ENCODE results near the gene TSC2.
"Not testable (repeated sequence)": the region's sequence is repeated elsewhere in the genome, so short reads cannot be mapped to it uniquely, and the experiment has no call there.

TSC2 gene

GRCh38 chr16:2114885-2115590 is 67.3 kb downstream of the TSC2 start:
- CTCF ChIA-PET; H3K4me3 ChIP-seq (ENCODE audit: low read depth, low read length): not testable (repeated sequence)

DNA sequence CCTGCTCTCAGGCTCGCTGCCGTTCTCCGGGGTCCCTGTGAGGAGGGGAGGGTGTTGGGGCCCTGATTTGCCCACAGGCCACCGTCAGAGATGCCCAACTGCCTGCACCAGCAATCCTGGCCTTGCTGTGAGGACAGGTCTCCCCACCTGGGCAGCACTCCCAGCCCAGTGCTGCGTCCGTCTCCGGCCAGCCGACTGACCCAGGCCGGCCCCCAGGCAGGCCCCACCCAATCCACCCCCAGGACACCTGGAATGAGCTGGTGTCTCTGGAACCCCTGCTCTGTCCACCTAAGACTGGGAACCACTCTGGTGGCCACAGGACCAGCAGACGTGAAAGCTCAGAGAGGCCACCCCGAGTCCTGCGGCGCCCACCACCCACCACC is 67.8 kb downstream of the TSC2 start:
- POLR2A ChIA-PET, result no interaction called here
- CTCF ChIA-PET, result no interaction called here
- no peak overlapping the region for H3K4me3 ChIP-seq (ENCODE audit: low read depth, low read length)
- DNase-seq (ENCODE audit: low read depth, low spot score), result no peak
- no peak for TF ChIP-seq CTCF (IDR thresholded peaks at IDR 0.05; ENCODE audit: insufficient read depth, low read length, missing control alignments)

More at GRCh38 chr16:2114885-2115590, 67.3 kb downstream of the TSC2 start:
- POLR2A ChIA-PET; DNase-seq (ENCODE audit: low read depth, low spot score): not testable (repeated sequence)

GRCh38 chr16:2116428-2116827 is 68.6 kb downstream of the TSC2 start:
- H3K4me3 ChIP-seq (ENCODE audit: low read depth, low read length); DNase-seq (ENCODE audit: low read depth, low spot score); POLR2A ChIA-PET; CTCF ChIA-PET: not testable (repeated sequence)

DNA sequence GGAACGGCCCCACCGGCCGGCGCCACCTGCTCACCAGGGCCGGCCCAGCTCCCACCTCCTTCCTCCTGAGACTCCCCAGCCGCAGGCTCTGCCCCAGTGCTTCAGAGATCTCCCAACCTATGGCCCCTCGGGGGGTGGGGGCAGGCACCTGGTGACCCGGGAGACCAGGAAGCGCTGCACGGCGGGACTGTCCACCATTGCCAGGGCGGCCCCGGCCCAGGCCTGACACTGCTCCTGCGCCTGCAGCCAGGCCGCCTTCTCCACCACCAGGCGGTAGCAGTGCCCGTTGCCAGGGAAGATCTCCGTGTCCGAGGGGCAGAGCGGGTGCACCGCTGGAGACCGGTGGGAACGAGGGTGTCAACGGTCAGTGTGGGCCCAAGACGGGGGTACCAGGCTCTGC is 69.6 kb downstream of the TSC2 start:
- POLR2A ChIA-PET; DNase-seq (ENCODE audit: low read depth, low spot score); H3K4me3 ChIP-seq (ENCODE audit: low read depth, low read length); CTCF ChIA-PET: not testable (repeated sequence)

DNA sequence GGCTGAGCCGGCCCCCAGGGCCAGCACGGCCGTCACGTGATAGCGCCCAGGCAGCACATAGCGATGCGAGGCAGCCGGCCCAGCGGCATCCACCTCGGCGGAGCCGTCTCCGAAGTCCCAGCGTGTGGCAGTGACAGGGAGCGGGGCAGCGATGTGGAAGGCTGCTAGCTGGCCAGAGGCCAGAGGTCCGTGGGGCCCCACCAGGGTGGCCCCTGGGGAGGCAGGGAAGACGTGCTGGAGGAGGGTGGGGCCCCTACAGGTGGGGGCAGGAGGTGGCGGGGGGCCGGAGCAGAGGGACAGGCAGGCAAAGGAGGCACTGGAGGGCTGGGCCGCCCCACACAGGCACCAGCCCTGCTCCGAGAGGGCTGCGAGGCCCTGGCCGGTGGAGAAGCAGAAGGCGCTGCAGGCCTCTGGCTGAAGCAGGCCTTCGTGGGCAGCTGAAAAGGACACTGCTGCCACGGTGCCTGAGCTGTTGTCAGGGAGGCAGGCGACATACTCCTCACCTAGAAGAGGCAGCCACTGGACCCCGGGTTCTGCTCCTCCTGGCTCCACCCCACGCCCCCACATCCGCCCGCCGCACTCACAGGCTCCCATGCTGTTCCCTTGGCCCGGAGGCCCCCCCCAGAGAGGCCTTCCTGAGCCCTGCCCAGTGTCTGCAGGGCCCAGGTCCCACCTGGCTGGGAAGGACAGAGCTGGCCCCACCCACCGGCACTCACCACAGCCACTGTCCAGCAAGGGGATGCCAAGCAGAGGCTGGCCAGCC is 70.4 kb downstream of the TSC2 start:
- POLR2A ChIA-PET; DNase-seq (ENCODE audit: low read depth, low spot score): not testable (repeated sequence)

GRCh38 chr16:2121325-2121724 is 73.5 kb downstream of the TSC2 start:
- CTCF ChIA-PET, result interaction anchor here (1.5 to 2.9 kb wide), 2 partner anchors 19 to 24 kb away, joined by 3 to 16 read pairs; no protein-coding TSS in a partner anchor
- not testable (repeated sequence) for DNase-seq (ENCODE audit: low read depth, low spot score)
- TF ChIP-seq CTCF (IDR thresholded peaks at IDR 0.05; ENCODE audit: insufficient read depth, low read length, missing control alignments), result peak; percentile 19

More for the DNA sequence above, 70.4 kb downstream of the TSC2 start:
- H3K4me3 ChIP-seq (ENCODE audit: low read depth, low read length); CTCF ChIA-PET: not testable (repeated sequence)

DNA sequence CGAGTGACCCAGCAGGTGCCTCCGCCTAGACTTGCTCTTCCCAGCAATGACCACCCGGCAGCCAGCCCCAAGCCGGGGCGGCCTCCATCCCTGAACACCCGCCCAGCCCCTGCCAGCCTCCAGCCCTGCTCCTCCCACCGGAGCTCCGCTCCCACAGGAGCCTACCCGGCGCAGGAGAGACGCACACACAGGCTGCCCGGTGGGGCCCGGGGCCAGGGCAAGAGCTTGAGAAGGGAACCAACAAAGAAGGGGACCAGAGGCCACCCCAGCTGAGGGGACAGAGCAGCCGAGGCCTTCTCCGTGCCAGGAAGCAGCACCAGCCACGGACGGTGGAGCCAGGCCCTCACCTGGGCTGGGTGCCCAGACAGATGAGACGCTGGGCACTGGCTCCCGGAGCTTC is 74.1 kb downstream of the TSC2 start:
- H3K4me3 ChIP-seq (ENCODE audit: low read depth, low read length), result no peak overlapping the region
- no peak for DNase-seq (ENCODE audit: low read depth, low spot score)
- ChIA-PET POLR2A (interaction anchor here (2.0 kb wide), 1 partner anchor 33 kb away, joined by 6 read pairs; the partner anchor contains the start of gene TRAF7), CTCF (interaction anchor here (0.5 to 2.9 kb wide), 3 partner anchors 18 to 131 kb away, joined by 3 to 16 read pairs (median 4); no protein-coding TSS in a partner anchor)
- TF ChIP-seq CTCF (IDR thresholded peaks at IDR 0.05; ENCODE audit: insufficient read depth, low read length, missing control alignments), result no peak

More at GRCh38 chr16:2121325-2121724, 73.5 kb downstream of the TSC2 start:
- POLR2A ChIA-PET, result interaction anchor here (2.0 kb wide), 1 partner anchor 34 kb away, joined by 6 read pairs; the partner anchor contains the start of gene TRAF7
- H3K4me3 ChIP-seq (ENCODE audit: low read depth, low read length), result not testable (repeated sequence)

DNA sequence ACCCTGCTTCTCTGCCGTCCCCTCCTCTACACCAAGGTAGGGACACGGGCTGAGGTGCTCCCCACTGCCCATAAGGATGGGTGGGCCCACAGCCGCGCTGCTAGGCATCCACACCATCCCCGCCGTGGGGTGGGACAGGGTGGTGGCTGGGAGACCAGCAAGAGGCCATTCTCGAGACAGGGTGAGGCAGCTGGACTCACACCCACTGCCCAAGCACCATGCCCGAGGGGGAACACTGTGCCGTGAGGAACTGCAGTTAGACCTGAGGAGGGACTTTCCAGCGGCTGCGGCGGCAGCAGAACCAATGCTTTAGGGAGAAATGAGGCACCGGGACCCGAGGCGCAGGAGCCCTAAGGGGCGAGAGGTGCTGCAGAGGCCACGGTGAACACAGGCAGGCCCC is 74.6 kb downstream of the TSC2 start:
- ChIA-PET CTCF (interaction anchor here (0.5 to 2.9 kb wide), 3 partner anchors 18 to 130 kb away, joined by 3 to 16 read pairs (median 4); no protein-coding TSS in a partner anchor), POLR2A (interaction anchor here (2.0 kb wide), 1 partner anchor 33 kb away, joined by 6 read pairs; the partner anchor contains the start of gene TRAF7)
- no peak overlapping the region for H3K4me3 ChIP-seq (ENCODE audit: low read depth, low read length)
- no peak for TF ChIP-seq CTCF (IDR thresholded peaks at IDR 0.05; ENCODE audit: insufficient read depth, low read length, missing control alignments)
- no peak for DNase-seq (ENCODE audit: low read depth, low spot score)

GRCh38 chr16:2122934-2123683 is 75.3 kb downstream of the TSC2 start:
- not testable (repeated sequence) for DNase-seq (ENCODE audit: low read depth, low spot score); H3K4me3 ChIP-seq (ENCODE audit: low read depth, low read length)
- ChIA-PET POLR2A (interaction anchor here (2.0 kb wide), 1 partner anchor 32 kb away, joined by 6 read pairs; the partner anchor contains the start of gene TRAF7), CTCF (interaction anchor here (2.9 kb wide), 1 partner anchor 17 kb away, joined by 16 read pairs; no protein-coding TSS in a partner anchor)

DNA sequence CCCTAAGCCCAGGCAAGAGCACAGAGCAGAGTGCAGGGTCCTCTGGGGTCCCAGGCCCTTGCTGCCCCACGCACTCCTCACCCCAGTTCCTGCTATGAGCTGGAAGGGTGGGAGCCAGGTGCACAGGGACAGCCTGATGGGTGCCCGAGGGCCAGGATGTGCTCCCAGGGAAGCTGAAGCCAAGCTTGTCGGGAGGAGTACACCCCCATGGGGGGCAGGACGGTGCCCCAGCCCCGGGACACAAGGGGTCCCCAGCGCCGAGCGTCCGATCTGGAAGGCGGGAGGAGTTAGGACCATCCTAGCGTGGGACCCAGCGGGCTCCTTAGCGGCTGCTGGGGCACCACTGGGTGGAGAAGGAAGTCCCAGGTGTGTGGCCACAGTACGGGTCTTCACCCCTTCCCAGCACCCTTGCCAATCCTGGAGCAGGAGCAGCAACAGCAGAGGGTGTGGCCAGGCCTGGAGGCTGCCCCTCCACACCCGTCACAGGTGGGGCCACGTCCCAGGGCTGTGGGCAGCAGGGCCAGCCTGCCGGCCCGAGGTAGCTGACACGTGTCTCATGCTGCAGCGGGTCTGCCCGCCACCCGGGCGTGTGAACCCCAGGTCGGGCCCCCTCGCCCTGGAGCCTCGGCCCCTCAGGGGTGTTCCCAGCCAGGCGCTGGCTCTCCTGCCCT is 76.1 kb downstream of the TSC2 start:
- DNase-seq (ENCODE audit: low read depth, low spot score); H3K4me3 ChIP-seq (ENCODE audit: low read depth, low read length); POLR2A ChIA-PET; CTCF ChIA-PET: not testable (repeated sequence)

DNA sequence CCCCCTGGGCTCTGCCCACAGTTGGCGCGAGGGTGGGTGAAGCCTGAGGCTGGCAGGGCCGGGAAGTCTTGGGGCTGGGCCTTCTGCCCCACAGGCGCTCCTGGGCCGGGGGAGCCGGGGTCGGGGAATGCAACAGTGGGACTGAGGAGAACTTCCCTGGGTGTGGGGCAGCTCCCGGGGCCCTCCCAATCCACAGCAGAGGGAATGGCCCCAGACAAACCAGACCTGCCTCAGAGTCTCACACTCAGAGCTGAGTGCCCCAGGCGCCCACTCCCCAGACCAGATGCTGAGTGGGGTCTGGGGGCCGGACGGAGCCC is 76.5 kb downstream of the TSC2 start:
- peak overlapping the region; percentile 42 for H3K4me3 ChIP-seq (ENCODE audit: low read depth, low read length)
- CTCF ChIA-PET; DNase-seq (ENCODE audit: low read depth, low spot score); POLR2A ChIA-PET: not testable (repeated sequence)
